HepG2 (cell line): ENCODE measurements around the gene HES1. TPM values are rescaled to one million over a fixed set of nuclear protein-coding genes. Genes with fewer than 3 reads are reported as not detected.
A peak's percentile ranks its signal among the peaks of the same experiment; 100 is the strongest.

Experiments used
- AKAP8 ChIP-seq: sonication (generic); formaldehyde crosslinking; IDR thresholded peaks from 2 replicates; pipeline ENCODE4 v1.5.1; 2020; ENCODE audit warnings: mild to moderate bottlenecking, missing genetic modification reagents
- ASH2L ChIP-seq: fragments of 300-600, 200-600 bp; sonication (generic); IDR thresholded peaks from 2 replicates; pipeline ENCODE4 v1.7.0; 2017; ENCODE audit warnings: low read depth, mild to moderate bottlenecking, moderate library complexity, mixed read lengths, low read length; ENCODE audit not compliant: insufficient read length
- GPN1 ChIP-seq: sonication (generic); formaldehyde crosslinking; IDR thresholded peaks from 2 replicates; pipeline ENCODE4 v1.5.1; 2020; ENCODE audit warnings: missing genetic modification reagents, borderline replicate concordance
- HNRNPH1 ChIP-seq: fragments of 200-400 bp; formaldehyde crosslinking; optimal IDR thresholded peaks from 2 replicates; pipeline ENCODE3; 2017; ENCODE audit warnings: mild to moderate bottlenecking, low read depth, low read length
- ISL2 ChIP-seq: sonication (generic); formaldehyde crosslinking; IDR thresholded peaks from 2 replicates; pipeline ENCODE4 v1.5.0; 2020; ENCODE audit warnings: missing genetic modification reagents
- MAFK ChIP-seq, 2 experiments: IDR thresholded peaks in 1 of 2; conservative IDR thresholded peaks in 1 of 2; 2 replicates each; pipeline ENCODE4 v1.6.1; 2011; ENCODE audit warnings: improper control_type of control experiment in 2 of 2, low read length in 2 of 2
- NR2F2 ChIP-seq: IDR thresholded peaks from 2 replicates; pipeline ENCODE4 v1.6.1; 2012; ENCODE audit warnings: low read depth, inconsistent platforms, borderline replicate concordance
- PLRG1 ChIP-seq: fragments of 450-650 bp; conservative IDR thresholded peaks from 2 replicates; pipeline ENCODE4 v1.6.1; 2016
- POLR2G ChIP-seq: fragments of 200-400 bp; formaldehyde crosslinking; IDR thresholded peaks from 2 replicates; pipeline ENCODE4 v1.6.1; 2018; ENCODE audit warnings: mild to moderate bottlenecking, low read depth, low read length, moderate library complexity
- SIX1 ChIP-seq: sonication (generic); formaldehyde crosslinking; IDR thresholded peaks from 2 replicates; pipeline ENCODE4 v1.4.0; 2020; ENCODE audit warnings: missing genetic modification reagents, borderline replicate concordance
- SKI ChIP-seq: fragments of 450-650 bp; IDR thresholded peaks from one replicate; pipeline ENCODE4 v1.6.1; 2018; ENCODE audit warnings: mild to moderate bottlenecking; ENCODE audit not compliant: partially characterized antibody
- SMYD3 ChIP-seq: sonication (generic); formaldehyde crosslinking; IDR thresholded peaks from 2 replicates; pipeline ENCODE4 v1.8.1; 2023; ENCODE audit warnings: mild to moderate bottlenecking, missing genetic modification reagents
- TBX3 ChIP-seq: fragments of 450-650 bp; IDR thresholded peaks from 2 replicates; pipeline ENCODE4 v1.6.1; 2017; ENCODE audit warnings: antibody characterized with exemption, mild to moderate bottlenecking, inconsistent platforms, borderline replicate concordance
- ZBTB21 ChIP-seq: sonication (generic); formaldehyde crosslinking; IDR thresholded peaks from 2 replicates; pipeline ENCODE4 v1.4.0; 2020; ENCODE audit warnings: missing genetic modification reagents
- ZBTB3 ChIP-seq: sonication (generic); formaldehyde crosslinking; IDR thresholded peaks from 2 replicates; pipeline ENCODE4 v1.4.0; 2020; ENCODE audit warnings: low read depth, mild to moderate bottlenecking, moderate library complexity, missing genetic modification reagents, borderline replicate concordance
- ZNF335 ChIP-seq: sonication (generic); formaldehyde crosslinking; IDR thresholded peaks from 2 replicates; pipeline ENCODE4 v1.4.0; 2020; ENCODE audit warnings: missing genetic modification reagents
- ZNF512B ChIP-seq: sonication (generic); formaldehyde crosslinking; IDR thresholded peaks from 2 replicates; pipeline ENCODE4 v1.5.1; 2020; ENCODE audit warnings: missing genetic modification reagents, mild to moderate bottlenecking, borderline replicate concordance
- ZNF703 ChIP-seq: sonication (generic); formaldehyde crosslinking; IDR thresholded peaks from 2 replicates; pipeline ENCODE4 v1.5.1; 2020; ENCODE audit warnings: missing genetic modification reagents, mild to moderate bottlenecking, moderate library complexity, borderline replicate concordance
- ZNF773 ChIP-seq: sonication (generic); formaldehyde crosslinking; IDR thresholded peaks from 2 replicates; pipeline ENCODE4 v1.4.0; 2020; ENCODE audit warnings: missing genetic modification reagents, borderline replicate concordance
- ZSCAN30 ChIP-seq: sonication (generic); formaldehyde crosslinking; IDR thresholded peaks from 2 replicates; pipeline ENCODE4 v1.5.0; 2020; ENCODE audit warnings: mild to moderate bottlenecking, missing genetic modification reagents
- ZXDC ChIP-seq: sonication (generic); formaldehyde crosslinking; IDR thresholded peaks from 2 replicates; pipeline ENCODE4 v1.5.0; 2020; ENCODE audit warnings: mild to moderate bottlenecking, missing genetic modification reagents
- polyA plus RNA-seq, 8 experiments: library from polyadenylated mRNA; depleted of rRNA in 3 of 8; stranded (reverse) in 7 of 8; unstranded in 1 of 8; fragments of >200 nt; fragmentation: Illumina TruSeq in 4 of 8; extraction: Trizol in 4 of 8; gene quantifications; 2 replicates each; pipeline versions ENCODE4 v1.2.1 to v1.2.3, GENCODE V29; 2011 to 2016; ENCODE audit warnings: low read depth in 4 of 8, missing spikeins in 1 of 8, mixed read lengths in 1 of 8; ENCODE audit not compliant: insufficient read depth in 1 of 8
- total RNA-seq, 5 experiments: library from RNA; depleted of rRNA; stranded (reverse); fragments of >200 nt; fragmentation: Illumina TruSeq; extraction: Trizol; gene quantifications; 2 replicates each; pipeline ENCODE4 v1.2.3, GENCODE V29; 2016; ENCODE audit warnings: low read depth in 1 of 5

Gene HES1
- total and polyA plus RNA-seq, 2 of the 13 experiments (the other 11 are each of a cell fraction or from before 2014, with no cell fraction given): 15.4 to 19.8 TPM

- no peak for TF ChIP-seq ZNF335 (CRISPR knock-in tag)
- no peak for TF ChIP-seq ZNF512B (CRISPR knock-in tag)
- TF ChIP-seq HNRNPH1: no peak
- peak; percentile 32; the same call in 1 of the 2 replicates for TF ChIP-seq SIX1 (CRISPR knock-in tag)
- no peak for TF ChIP-seq SMYD3 (CRISPR knock-in tag)
- no peak for TF ChIP-seq GPN1
- TF ChIP-seq ZXDC (CRISPR knock-in tag): no peak
- no peak for TF ChIP-seq MAFK (conservative IDR thresholded peaks at IDR 0.05 in 1 of 2, IDR thresholded peaks at IDR 0.05 in 1 of 2; ENCODE audit: low read length in 2 of 2)
- TF ChIP-seq ASH2L: peak; percentile 22
- TF ChIP-seq POLR2G: peak; percentile 74
- no peak for TF ChIP-seq AKAP8 (CRISPR knock-in tag)
- TF ChIP-seq ZNF703 (CRISPR knock-in tag): no peak
- TF ChIP-seq NR2F2: peak; percentile 11; the same call in 1 of the 2 replicates
- TF ChIP-seq TBX3: no peak
- TF ChIP-seq ISL2 (CRISPR knock-in tag): no peak
- TF ChIP-seq SKI: no peak
- TF ChIP-seq ZSCAN30 (CRISPR knock-in tag): no peak
- no peak for TF ChIP-seq PLRG1
- no peak for TF ChIP-seq ZBTB3 (CRISPR knock-in tag)
- no peak for TF ChIP-seq ZNF773 (CRISPR knock-in tag)
- no peak for TF ChIP-seq ZBTB21 (CRISPR knock-in tag)
These were observed 3.3 kb downstream of the HES1 start (continued) for GRCh38 chr3:194139071-194139813.
